HG03432 (cell line): ENCODE measurements around the gene MAGI1.

Experiments used
- ATAC-seq: cut with Tn5 transposase; IDR thresholded peaks from one replicate; pipeline ENCODE4 v1.9.1; 2021; ENCODE audit warnings: mild to moderate bottlenecking, moderate library complexity; ENCODE audit not compliant: unreplicated experiment

Gene MAGI1

DNA sequence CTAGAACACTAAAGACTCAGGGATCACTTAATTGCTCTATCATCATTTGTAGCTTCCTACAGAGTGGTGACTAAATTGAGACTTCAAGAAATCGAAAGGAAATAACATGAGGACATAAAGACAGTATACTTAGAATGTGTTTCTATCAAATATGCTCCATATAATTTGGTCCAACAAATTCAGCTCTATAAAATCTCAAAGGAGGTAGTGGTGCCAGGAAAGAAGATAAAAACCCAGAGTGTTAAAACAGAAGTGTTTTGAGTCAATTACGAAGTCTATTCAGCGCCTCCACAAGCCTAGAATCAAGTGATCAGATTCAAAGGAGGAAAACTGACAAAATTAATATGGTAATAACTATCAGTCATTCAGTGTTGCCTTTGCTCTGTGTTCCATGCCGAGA lies 22.9 kb downstream of the MAGI1 start:
- ATAC-seq, result no peak

DNA sequence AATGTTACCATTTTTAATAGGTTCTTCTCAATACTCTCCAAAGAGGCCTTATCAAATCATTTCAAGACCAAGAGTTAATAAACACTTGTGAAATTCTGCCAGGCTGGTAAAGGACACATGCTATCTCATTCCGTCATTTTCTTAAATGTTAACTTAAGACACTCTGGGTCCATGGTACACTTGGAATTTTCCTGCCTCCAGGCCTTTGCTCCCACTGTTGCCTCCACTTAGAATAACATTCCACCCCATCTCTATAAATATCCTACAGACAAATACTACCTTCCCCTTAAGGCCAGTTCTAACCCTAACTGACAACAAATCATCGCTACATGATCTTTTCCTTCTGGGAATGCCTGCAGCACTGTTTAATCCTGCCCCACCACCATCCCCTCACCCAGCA lies 24.1 kb downstream of the MAGI1 start:
- no peak for ATAC-seq

DNA sequence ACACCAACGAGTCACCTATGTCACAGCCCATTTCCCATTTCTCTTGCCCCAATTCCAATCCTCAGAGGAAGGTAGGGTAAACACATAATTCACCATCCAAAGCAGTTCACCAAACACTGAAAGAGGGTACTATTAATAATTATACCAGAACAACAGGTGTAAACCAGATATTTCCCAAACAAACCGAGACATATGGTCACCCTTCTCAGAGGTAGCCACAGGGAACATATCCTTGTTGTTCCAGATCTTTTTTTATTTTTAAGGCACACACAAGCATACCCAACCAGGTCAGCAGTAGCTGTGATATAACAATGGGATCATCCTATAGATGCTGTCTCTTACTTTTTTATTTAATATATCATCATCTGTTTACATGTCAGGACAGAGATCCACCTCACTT lies 24.7 kb downstream of the MAGI1 start:
- no peak for ATAC-seq

DNA sequence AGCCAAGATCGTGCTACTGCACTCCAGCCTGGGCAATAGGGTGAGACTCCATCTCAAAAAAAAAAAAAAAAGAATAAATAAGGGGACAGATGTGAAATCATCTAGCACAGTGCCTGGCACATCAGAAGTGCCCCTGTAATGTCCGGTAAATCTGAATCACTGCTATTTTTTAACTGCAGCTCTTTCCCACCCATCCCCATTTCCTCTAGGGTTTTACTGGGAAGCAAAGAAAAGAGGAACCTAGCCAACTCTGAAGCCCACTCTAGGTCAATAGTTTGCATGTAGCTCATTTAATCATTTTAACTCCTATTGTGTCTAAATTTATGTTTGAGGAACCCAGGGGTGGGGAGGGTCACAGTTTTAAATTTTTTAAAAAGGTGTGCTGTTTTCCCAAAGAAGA lies 26.0 kb downstream of the MAGI1 start:
- ATAC-seq, result no peak

DNA sequence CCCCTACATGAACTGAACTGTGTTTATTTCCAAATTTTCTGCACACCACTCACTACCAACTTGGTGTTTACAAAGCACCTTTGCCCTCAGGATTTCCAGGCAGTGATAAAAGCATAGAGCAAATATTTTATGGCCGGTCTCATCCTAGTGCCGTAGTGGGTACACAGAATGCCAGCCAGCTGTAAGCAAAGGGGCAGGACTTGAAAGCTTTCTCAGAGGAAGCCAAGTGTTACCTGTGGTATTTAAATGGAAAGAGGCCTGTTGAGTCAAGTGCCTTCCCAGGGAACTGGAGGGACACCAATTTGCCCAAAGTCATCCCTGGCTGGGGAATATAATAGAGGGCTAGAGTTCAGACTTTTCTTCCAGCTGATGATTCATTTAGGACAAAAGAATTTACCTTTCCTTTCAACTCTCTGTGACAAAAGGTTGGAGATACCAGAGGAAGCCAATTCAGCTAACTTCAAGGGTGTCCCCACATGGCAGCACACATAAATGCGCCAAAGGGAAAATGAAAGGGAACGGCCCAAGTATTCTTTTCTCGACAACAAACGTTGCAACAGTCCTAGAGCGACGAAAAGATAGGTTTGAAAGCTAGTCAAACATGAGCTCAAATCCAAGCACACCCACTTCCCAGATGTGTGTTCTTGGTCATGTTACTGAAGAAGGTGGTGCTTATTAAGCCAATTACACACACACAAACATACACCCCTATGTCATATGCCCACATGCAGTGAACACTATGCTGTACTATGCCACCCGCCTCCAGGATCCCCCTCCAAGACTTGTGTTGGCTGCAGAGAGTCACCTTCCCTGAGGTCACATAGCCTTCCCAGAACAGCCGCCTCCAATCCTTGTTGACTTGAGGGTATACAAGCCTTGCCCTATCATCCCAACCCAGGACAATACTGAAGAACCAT lies 27.7 kb downstream of the MAGI1 start:
- no peak for ATAC-seq

DNA sequence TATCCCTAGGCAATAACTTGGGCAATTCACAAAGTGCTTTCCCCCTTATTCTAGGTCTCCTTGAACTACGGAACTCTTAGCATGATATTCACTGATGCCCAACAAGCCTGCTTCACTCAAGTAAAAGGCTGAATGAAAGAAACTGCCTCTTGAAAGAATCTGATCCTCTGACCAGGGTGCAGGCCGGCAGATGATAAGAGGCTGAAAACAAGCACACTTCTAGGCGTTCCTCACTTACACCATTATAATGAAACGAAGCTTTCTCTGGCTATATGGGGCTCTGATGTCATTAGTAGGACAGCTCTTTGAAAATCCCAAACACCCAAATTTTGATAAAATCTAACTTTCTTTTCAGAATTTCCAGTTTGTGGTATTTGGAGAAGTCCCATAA lies 28.4 kb downstream of the MAGI1 start:
- no peak for ATAC-seq

DNA sequence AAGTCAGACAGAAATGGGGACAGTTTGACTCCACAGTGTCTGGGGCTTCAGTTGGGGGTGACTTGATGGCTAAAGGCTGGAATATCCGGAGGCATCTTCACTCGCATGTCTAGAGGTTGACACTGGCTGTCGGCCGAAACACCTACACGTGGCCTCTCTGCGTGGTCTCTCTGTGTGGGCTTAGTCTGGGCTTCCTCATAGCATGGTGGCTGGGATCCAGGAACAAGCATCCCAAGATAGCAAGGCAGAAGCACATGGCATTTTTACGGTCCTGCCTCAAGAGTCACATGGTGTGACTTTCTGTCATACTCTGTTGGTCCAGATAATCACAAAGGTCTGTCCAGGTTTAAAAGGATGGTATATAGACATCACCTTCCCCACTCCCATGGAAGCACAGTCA lies 34.5 kb downstream of the MAGI1 start:
- no peak for ATAC-seq

DNA sequence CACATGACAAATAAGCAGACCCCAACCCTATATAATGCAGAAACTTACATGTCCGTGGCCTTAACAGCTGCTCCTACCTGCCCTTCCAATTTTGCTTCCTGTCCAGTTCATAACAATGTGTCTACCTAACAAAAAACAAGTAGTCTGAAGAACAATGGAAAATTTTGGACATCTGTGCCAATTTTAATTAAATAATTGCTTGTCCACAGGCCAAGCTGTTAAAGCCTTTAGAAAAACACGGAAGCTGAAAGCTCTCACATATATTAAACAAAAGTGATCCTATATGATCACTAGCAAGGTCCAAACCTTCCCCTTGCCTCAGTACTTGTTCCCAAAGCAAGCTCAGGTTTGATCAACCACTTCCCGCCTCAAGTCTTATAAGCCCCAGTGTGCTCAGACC lies 37.1 kb downstream of the MAGI1 start:
- ATAC-seq, result no peak

DNA sequence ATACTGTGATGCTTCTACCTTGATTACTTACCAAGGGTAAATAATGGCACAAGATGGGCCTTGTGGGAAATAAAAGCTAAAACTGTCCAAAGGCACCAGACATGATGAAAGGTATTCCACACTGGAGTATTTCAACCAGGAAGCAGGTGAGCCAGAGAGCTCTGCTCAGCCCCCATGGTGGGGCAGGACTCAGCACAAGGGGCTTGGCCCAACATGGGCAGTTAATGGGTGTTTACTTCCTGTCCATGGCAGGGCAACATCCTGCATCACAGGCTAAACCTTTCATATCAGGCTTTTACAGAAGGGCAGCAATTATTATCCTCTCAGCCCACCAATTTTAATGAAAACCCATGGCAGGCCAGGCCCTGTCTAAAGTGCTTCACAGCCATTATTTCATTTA lies 38.2 kb downstream of the MAGI1 start:
- no peak for ATAC-seq

DNA sequence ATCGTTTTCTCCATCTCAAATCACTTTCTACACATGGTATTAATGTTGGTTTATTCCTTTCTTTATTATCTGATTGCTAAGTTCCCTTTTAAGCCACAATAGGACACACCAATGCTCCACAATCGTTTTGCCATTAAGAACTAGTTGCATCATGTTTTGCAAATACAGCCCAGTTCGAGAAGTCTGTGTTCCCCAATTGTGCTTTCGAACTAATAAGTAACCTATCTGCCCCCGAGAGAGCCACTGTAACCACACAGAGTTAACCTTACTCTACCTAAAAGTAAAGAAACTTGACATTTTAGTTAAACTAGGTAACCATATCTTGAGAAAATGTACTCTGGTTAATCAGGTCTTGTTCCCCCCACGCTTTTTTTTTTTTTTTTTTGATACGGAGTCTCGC lies 39.1 kb downstream of the MAGI1 start:
- ATAC-seq, result no peak

DNA sequence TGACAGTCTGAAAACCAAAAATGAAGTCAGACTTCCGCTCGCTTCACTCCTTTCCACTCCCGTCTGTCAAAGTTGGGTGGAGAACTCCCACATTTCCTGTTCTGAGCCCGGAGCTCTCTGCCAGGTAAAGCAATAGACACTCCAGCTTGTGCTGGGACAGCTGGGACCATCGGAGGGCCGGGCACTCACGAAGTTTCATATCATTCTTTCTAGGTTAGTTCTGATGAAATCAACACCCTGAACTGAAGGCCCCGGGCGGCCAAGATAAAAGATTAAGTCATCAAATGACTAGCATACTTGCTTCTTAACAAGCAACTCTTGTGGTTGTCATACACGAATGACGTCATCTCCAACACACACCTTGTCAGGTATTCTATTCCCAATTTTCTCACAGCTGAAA lies 42.1 kb downstream of the MAGI1 start:
- ATAC-seq, result no peak

DNA sequence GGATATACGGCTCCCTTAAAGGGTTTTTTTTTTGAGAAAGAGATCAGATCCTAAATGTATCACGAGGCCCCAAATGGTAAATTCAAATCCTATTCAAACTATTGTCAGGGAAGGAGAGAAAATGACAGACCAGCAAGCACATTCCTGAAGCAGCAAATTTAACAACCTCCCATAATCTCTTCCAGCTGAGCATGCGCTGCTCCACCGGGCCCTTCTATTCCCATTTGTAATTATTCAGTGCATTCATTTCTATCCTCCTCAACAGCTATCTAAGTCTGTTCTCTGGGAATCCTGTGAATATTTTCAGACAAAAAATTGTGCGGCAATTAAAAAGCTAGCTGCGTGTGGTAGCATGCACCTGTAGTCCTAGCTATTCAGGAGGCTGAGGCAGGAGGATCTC lies 43.2 kb downstream of the MAGI1 start:
- no peak for ATAC-seq

DNA sequence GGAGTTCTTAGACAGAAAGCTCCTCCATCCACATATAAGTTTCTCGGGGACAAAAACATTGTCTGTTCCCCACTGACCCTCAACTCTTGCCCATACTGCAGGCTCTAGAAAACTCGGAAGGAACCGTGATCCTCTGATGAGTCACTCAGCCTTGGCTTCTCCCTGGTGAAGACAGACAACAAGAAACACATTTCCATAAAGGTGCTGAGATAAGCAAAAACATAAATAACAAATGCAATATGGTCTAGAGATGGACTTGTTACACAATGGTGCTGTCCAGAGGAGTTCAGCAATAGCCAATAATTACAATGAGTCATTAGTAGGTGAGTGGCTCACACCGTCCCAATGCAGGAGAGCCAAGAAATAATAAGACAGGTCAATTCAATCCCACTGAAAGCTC lies 43.7 kb downstream of the MAGI1 start:
- ATAC-seq, result no peak

DNA sequence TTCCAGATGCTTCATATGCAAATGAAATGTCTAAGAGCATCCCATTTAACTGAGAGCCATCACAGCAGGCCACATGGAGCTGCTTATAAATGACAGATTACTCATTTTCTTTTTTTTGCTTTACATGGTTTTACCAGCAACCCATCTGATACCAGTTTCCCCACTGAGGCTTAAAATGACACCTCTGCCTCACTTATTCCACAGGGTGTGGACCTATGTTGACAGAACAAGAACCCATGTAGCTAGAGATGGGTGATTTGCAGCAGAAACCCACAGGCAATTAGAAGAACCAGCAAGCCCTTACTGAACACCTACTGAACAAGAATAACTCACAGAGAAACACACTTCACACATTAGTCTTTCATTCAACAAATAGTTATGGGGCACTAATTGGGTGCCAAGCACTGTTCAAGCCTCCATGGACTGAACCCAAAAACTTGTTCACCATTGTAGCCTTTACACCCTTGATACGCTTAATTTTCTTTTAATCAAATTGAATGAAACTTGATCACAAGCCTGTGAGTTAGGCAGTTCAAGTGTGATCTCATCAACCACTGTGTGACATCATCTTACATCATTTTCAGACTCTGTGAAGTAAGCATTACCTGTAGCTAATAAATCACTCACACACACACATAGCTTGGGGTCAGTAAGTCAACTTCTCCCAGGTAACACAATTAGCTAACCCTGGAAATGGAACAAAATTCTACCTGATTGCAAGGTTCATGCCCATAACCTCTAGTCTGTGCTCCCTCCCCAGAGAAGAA lies 45.4 kb downstream of the MAGI1 start:
- no peak for ATAC-seq

DNA sequence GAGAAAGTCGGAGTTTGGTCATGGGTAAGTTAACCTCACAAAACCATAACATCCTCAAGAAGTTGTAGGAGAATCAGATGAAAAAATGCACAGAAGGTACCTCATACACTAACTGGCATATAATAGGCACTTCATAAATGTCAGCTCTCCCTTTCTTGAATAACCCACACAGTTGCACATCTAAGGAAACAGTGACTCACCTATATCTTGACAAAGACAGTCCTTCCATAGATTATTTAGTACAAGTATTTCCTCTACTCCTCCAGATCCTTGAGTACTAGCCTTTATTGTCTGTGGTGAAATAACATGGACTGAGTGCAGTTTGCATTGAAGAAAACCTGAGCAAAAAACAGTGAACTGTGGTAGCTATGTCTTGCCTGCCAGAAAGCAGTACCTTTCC lies 46.6 kb downstream of the MAGI1 start:
- no peak for ATAC-seq

DNA sequence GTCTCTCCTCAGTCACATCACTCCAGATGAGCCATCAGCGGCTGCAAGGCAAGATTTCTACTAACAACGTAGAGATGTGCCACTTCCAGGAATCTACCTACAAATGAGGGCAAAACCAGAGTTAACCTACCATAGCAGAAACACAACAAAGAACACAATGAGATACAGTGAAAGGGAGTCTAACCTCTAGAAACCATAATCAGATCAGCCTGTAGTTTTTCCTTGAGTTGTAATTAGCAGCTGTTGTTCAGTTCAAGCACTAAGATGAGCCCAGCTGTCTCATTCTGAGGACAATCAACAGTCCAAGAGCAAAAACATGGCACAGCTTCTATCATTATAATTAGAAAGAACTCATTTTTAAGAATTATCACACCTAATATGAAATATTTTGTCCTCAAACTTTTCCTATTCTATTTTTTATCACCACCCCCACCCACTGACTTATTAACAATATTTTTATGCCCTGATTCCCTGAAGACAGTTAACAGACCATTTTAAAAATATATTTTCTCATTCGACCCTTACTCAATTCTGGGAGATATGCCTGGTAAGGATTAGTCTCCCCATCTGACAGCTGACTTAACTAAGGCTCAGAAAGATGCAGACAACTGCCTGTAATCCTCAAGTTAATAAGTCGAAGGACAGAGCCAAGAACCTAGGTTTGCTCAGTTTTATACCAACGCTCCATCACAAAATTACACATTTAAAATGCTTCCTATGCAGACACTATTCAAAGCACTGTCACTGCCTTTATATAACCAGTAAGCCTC lies 50.1 kb downstream of the MAGI1 start:
- ATAC-seq, result no peak

DNA sequence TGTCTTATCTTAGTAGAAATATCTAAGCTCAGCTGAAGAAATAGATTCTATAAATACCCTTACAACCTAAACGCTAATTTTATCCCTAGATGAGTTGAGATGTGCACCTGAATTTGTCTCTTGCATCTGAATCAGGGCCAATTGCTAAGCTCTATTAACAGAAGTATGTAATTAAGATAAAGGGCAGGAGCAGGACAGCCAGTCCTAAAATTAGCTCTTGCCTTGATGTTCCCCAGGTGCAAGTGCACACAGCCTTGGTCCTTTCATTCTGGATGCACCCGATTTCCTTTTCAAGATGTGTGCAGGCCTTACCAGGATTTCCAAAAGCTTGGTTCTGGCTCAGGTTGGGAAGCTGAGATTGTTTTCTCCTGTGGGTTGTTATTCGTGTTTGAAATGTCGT lies 52.4 kb downstream of the MAGI1 start:
- ATAC-seq, result no peak

DNA sequence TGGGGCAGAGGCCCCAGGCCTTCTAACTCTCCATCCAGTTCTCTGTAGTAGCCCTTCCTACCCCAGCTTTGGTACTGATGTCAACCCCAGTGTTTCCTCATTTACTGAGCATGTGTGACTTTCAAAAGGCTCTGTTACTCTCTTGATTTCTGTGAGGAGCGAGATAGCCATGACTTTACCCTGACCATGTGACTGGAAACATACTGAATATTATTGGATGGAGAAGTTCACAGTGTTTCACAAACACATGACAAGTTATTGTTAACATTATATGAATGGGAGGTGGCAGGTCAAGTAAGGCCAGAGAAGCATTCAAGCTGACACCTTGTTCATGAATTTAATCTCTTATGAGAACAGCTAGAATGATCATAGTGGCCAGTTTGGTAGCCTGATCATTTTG lies 53.7 kb downstream of the MAGI1 start:
- ATAC-seq, result no peak

DNA sequence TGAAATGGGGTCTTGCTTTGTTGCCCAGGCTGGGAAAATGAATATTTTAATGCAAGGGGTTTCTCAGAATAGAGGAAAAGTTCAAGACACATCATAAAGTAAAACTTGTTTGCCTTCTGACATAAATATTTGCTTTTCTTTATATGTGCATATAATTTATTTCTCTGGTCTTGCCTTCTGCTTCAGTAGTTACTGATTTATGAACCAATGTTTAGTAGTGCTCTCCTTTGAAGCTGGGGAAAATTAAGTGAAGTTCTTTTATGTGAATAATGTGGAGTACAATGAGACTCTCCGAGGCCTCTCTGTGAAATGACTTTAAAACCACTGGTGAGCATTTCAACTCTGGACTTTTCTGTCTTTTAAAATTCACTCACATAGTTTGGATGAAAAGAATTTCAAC lies 55.6 kb downstream of the MAGI1 start:
- ATAC-seq, result no peak

DNA sequence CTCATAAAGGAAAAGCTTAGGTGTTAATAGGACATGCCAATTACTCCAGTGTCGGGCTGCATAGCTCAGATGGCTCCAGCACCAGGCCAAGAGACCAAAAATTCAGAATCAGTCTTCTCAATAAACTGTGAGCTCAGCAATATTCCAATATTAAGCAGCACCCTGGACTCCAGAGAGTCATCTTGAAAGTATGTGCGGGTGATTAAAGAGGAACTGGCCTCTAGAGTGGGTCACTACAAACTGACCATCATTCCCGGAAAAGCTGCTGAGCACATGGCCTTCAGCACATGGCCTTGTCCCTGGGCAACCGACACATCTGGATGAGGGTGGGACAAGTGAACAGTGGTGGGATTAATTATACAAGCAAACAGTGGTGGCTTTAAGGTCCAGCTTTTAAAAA lies 59.0 kb downstream of the MAGI1 start:
- ATAC-seq, result no peak

DNA sequence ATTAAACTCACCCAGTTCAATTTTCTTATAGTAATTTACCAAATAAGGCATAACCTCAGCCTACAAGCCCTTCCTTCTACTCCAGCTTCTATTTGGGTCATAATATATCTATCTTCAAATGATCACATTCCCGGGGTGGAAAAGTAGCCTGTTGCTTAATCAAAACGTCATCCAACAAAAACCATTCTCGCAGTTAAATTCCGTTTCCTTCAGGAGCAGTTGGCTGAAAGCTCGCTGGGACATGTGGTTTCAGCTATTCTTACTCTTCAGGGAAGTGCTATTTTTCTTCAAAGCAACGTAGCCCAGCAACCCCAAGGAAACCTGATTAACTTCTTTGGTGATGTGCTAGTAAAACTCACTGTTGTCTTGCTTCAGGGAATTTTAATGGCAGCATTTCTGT lies 59.6 kb downstream of the MAGI1 start:
- no peak for ATAC-seq

DNA sequence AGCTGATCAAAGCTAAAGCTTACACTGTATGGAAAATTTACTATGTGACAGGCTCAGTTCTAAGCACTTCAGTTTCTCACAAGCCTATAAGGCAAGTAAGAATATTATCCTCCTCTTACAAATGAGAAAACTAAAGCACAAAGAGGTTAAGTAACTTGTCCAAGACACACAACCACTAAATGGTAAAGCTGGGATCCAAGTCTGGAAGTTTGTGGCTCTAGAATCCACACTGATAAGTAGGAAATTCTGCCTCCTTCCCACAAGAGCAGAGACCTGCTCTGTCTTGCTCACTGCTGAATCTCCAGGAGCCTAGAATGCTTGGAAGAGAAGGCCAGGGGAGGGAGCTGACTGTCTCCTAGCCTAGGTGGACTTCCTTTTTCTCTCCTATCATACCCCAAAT lies 60.6 kb downstream of the MAGI1 start:
- no peak for ATAC-seq
